GM12878 (cell line): ENCODE measurements around the gene ITPKB. TPM values are rescaled to one million over a fixed set of nuclear protein-coding genes. Genes with fewer than 3 reads are reported as not detected.
A peak's percentile ranks its signal among the peaks of the same experiment; 100 is the strongest.

Experiments
- CHD2 ChIP-seq: IDR thresholded peaks from 2 replicates; pipeline ENCODE4 v1.6.1; 2011; ENCODE audit warnings: low read depth, low read length, improper control_type of control experiment, borderline replicate concordance
- EED ChIP-seq: sonication (generic); IDR thresholded peaks from 2 replicates; pipeline ENCODE4 v1.6.1; 2016; ENCODE audit warnings: antibody characterized with exemption, low read depth
- ETV6 ChIP-seq, 2 experiments: fragments of 450-650 bp in 1 of 2; IDR thresholded peaks in 1 of 2; conservative IDR thresholded peaks in 1 of 2; 2 replicates each; pipeline ENCODE4 v1.6.1; 2014; ENCODE audit warnings: antibody characterized with exemption in 1 of 2, borderline replicate concordance in 1 of 2, low read depth in 1 of 2, mild to moderate bottlenecking in 1 of 2, moderate library complexity in 1 of 2
- FOXK2 ChIP-seq: fragments of 450-650 bp; IDR thresholded peaks from 2 replicates; pipeline ENCODE4 v1.6.1; 2017; ENCODE audit warnings: mild to moderate bottlenecking, moderate library complexity
- POLR2A ChIP-seq: IDR thresholded peaks from 2 replicates; pipeline ENCODE4 v1.6.1; 2011; ENCODE audit warnings: low read depth, mild to moderate bottlenecking, low read length
- RAD21 ChIP-seq: IDR thresholded peaks from 2 replicates; pipeline ENCODE4 v1.6.1; 2011; ENCODE audit warnings: mild to moderate bottlenecking, low read depth, low read length, moderate library complexity; ENCODE audit not compliant: insufficient read depth
- RCOR1 ChIP-seq: conservative IDR thresholded peaks from 2 replicates; pipeline ENCODE4 v1.6.1; 2012; ENCODE audit warnings: low read depth, low read length, improper control_type of control experiment
- SP1 ChIP-seq: IDR thresholded peaks from one replicate; pipeline ENCODE4 v1.6.1; 2011; ENCODE audit warnings: low read depth, low read length
- TCF7 ChIP-seq: IDR thresholded peaks from 2 replicates; pipeline ENCODE4 v1.6.1; 2014; ENCODE audit warnings: antibody characterized with exemption, borderline replicate concordance
- YBX1 ChIP-seq: fragments of 450-650 bp; IDR thresholded peaks from 2 replicates; pipeline ENCODE4 v1.6.1; 2016; ENCODE audit warnings: antibody characterized with exemption
- ZNF384 ChIP-seq: IDR thresholded peaks from 2 replicates; pipeline ENCODE4 v1.6.1; 2012; ENCODE audit warnings: low read depth, mild to moderate bottlenecking, low read length, improper control_type of control experiment, borderline replicate concordance
- ZSCAN29 ChIP-seq: fragments of 450-650 bp; IDR thresholded peaks from 2 replicates; pipeline ENCODE4 v1.6.1; 2017; ENCODE audit warnings: mild to moderate bottlenecking, moderate library complexity
- polyA plus RNA-seq, 11 experiments: library from polyadenylated mRNA; depleted of rRNA in 4 of 11; unstranded in 6 of 11; stranded (reverse) in 5 of 11; fragments of >200 nt; fragmentation: Nextera tagmentation in 4 of 11; fragmentation: Illumina TruSeq in 1 of 11; extraction: Ambion mirVana in 4 of 11; extraction: Trizol in 1 of 11; gene quantifications; 1 replicate in 1 of 11; 2 replicates in 10 of 11; pipeline versions ENCODE4 v1.2.1 to v1.2.3, GENCODE V29; 2011 to 2016; ENCODE audit warnings: inconsistent platforms in 2 of 11, missing spikeins in 2 of 11, low read depth in 1 of 11
- total RNA-seq, 4 experiments: library from RNA; depleted of rRNA in 3 of 4; stranded (reverse); fragments of >200 nt in 3 of 4; fragmentation: Illumina TruSeq in 1 of 4; extraction: Trizol in 1 of 4; gene quantifications; 2 replicates each; pipeline versions ENCODE4 v1.2.1 to v1.2.3, GENCODE V29; 2013 to 2021
- TF ChIP-seq, protein P1 (sequence below): fragments of 450-650 bp; IDR thresholded peaks from 2 replicates; pipeline ENCODE4 v1.6.1; 2018; ENCODE audit warnings: mild to moderate bottlenecking, low read depth, moderate library complexity; ENCODE audit not compliant: partially characterized antibody
- TF ChIP-seq, protein P2 (sequence below): fragments of 450-650 bp; IDR thresholded peaks from 2 replicates; pipeline ENCODE4 v1.6.1; 2016; ENCODE audit warnings: mild to moderate bottlenecking, moderate library complexity, borderline replicate concordance

Gene ITPKB
- total and polyA plus RNA-seq, 10 of the 15 experiments (the other 5 are each of a cell fraction or from before 2014, with no cell fraction given), result 1.3 to 38.7 (median 12.9) TPM

DNA sequence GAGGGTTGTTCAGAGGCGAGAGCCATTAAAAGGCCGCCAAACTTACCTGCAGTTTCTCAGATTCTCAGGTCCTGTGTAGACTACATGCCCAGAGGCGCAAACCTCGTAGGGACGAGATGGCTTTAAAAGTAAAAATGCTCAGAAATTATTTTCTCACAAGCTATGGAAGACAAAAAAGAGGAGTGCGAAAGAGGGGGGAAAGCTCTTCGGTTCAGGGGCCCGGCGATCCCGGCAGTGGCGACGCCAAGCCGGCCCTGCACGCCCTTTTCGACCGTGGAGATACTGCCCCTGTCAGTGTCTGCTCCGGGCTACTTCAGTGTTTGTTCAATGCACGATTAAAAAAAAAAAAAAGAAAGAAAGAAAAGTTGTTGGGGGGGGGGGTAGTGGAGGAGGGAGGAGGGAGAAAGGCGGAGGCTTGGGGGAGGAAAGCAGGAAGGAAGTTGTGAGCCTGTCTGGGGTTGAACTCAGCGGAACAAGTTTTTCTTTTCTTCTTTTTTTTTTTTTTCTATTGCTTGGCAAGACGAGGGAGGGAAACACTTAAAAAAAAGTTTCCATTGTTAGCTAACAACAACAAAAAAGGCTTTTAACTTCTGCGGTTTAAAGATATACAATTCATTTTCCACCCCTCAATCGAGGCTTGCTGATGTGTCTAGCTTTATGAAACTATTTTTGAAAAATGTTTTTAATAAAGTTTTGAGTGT is at the start of gene ITPKB (continued):
- TF ChIP-seq, protein P1, sequence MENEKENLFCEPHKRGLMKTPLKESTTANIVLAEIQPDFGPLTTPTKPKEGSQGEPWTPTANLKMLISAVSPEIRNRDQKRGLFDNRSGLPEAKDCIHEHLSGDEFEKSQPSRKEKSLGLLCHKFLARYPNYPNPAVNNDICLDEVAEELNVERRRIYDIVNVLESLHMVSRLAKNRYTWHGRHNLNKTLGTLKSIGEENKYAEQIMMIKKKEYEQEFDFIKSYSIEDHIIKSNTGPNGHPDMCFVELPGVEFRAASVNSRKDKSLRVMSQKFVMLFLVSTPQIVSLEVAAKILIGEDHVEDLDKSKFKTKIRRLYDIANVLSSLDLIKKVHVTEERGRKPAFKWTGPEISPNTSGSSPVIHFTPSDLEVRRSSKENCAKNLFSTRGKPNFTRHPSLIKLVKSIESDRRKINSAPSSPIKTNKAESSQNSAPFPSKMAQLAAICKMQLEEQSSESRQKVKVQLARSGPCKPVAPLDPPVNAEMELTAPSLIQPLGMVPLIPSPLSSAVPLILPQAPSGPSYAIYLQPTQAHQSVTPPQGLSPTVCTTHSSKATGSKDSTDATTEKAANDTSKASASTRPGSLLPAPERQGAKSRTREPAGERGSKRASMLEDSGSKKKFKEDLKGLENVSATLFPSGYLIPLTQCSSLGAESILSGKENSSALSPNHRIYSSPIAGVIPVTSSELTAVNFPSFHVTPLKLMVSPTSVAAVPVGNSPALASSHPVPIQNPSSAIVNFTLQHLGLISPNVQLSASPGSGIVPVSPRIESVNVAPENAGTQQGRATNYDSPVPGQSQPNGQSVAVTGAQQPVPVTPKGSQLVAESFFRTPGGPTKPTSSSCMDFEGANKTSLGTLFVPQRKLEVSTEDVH, result peak; percentile 47
- TF ChIP-seq ETV6 (conservative IDR thresholded peaks at IDR 0.05 in 1 of 2, IDR thresholded peaks at IDR 0.05 in 1 of 2; ENCODE audit: borderline replicate concordance in 1 of 2, low read depth in 1 of 2) (peak in 1 of 2 experiments; percentile 64; a peak in 2 of 4 replicates), CHD2 (0 out of 2 replicates have a peak, but pooled peaks have one; percentile 20), RAD21 (peak; percentile 22; the same call in 1 of the 2 replicates), TCF7 (0 out of 2 replicates have a peak, but pooled peaks have one; percentile 28), RCOR1 (0 out of 2 replicates have a peak, but pooled peaks have one; percentile 61), POLR2A (peak; percentile 66), ZNF384 (peak; percentile 96), SP1 (peak; percentile 13), YBX1 (no peak), EED (no peak), ZSCAN29 (peak; percentile 79), FOXK2 (no peak)
- TF ChIP-seq, protein P2, sequence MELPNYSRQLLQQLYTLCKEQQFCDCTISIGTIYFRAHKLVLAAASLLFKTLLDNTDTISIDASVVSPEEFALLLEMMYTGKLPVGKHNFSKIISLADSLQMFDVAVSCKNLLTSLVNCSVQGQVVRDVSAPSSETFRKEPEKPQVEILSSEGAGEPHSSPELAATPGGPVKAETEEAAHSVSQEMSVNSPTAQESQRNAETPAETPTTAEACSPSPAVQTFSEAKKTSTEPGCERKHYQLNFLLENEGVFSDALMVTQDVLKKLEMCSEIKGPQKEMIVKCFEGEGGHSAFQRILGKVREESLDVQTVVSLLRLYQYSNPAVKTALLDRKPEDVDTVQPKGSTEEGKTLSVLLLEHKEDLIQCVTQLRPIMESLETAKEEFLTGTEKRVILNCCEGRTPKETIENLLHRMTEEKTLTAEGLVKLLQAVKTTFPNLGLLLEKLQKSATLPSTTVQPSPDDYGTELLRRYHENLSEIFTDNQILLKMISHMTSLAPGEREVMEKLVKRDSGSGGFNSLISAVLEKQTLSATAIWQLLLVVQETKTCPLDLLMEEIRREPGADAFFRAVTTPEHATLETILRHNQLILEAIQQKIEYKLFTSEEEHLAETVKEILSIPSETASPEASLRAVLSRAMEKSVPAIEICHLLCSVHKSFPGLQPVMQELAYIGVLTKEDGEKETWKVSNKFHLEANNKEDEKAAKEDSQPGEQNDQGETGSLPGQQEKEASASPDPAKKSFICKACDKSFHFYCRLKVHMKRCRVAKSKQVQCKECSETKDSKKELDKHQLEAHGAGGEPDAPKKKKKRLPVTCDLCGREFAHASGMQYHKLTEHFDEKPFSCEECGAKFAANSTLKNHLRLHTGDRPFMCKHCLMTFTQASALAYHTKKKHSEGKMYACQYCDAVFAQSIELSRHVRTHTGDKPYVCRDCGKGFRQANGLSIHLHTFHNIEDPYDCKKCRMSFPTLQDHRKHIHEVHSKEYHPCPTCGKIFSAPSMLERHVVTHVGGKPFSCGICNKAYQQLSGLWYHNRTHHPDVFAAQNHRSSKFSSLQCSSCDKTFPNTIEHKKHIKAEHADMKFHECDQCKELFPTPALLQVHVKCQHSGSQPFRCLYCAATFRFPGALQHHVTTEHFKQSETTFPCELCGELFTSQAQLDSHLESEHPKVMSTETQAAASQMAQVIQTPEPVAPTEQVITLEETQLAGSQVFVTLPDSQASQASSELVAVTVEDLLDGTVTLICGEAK, result peak; percentile 95
